HepG2 (cell line): ENCODE measurements around the gene TMC2. TPM values are rescaled to one million over a fixed set of nuclear protein-coding genes. Genes with fewer than 3 reads are reported as not detected.

Source experiments
- ATM ChIP-seq: fragments of 450-650 bp; IDR thresholded peaks from 2 replicates; pipeline ENCODE4 v1.7.1; 2017; ENCODE audit warnings: mild to moderate bottlenecking, borderline replicate concordance
- GPN1 ChIP-seq: sonication (generic); formaldehyde crosslinking; IDR thresholded peaks from 2 replicates; pipeline ENCODE4 v1.5.1; 2020; ENCODE audit warnings: missing genetic modification reagents, borderline replicate concordance
- HMG20B ChIP-seq: conservative IDR thresholded peaks from 2 replicates; pipeline ENCODE4 v1.6.1; 2016; ENCODE audit warnings: missing genetic modification reagents, missing compliant biosample characterization
- JUND ChIP-seq: sonication (generic); formaldehyde crosslinking; IDR thresholded peaks from 2 replicates; pipeline ENCODE4 v1.8.0; 2022; ENCODE audit warnings: mild to moderate bottlenecking, missing genetic modification reagents
- REST ChIP-seq, 2 experiments: IDR thresholded peaks; 2 replicates each; pipeline ENCODE4 v1.6.1; 2011 to 2012; ENCODE audit warnings: low read length in 2 of 2, borderline replicate concordance in 1 of 2, low read depth in 1 of 2, mild to moderate bottlenecking in 1 of 2, moderate library complexity in 1 of 2
- SNAPC4 ChIP-seq: sonication (generic); formaldehyde crosslinking; IDR thresholded peaks from 2 replicates; pipeline ENCODE4 v1.4.0; 2020; ENCODE audit warnings: mild to moderate bottlenecking, missing genetic modification reagents
- TERF1 ChIP-seq: sonication (generic); formaldehyde crosslinking; IDR thresholded peaks from 2 replicates; pipeline ENCODE4 v1.8.0; 2022; ENCODE audit warnings: mild to moderate bottlenecking, missing genetic modification reagents, moderate library complexity
- ZNF530 ChIP-seq: sonication (generic); formaldehyde crosslinking; IDR thresholded peaks from 2 replicates; pipeline ENCODE4 v1.5.0; 2020; ENCODE audit warnings: low read depth, mild to moderate bottlenecking, missing genetic modification reagents
- ZNF589 ChIP-seq: sonication (generic); formaldehyde crosslinking; conservative IDR thresholded peaks from 2 replicates; pipeline ENCODE4 v1.8.0; 2022; ENCODE audit warnings: mild to moderate bottlenecking, moderate library complexity, missing genetic modification reagents
- ZNF710 ChIP-seq: sonication (generic); formaldehyde crosslinking; IDR thresholded peaks from 2 replicates; pipeline ENCODE4 v1.5.0; 2020; ENCODE audit warnings: mild to moderate bottlenecking, missing genetic modification reagents, borderline replicate concordance
- ZNF850 ChIP-seq: sonication (generic); formaldehyde crosslinking; conservative IDR thresholded peaks from 2 replicates; pipeline ENCODE4 v1.9.0; 2021; ENCODE audit warnings: mild to moderate bottlenecking, missing genetic modification reagents
- polyA plus RNA-seq, 8 experiments: library from polyadenylated mRNA; depleted of rRNA in 3 of 8; stranded (reverse) in 7 of 8; unstranded in 1 of 8; fragments of >200 nt; fragmentation: Illumina TruSeq in 4 of 8; extraction: Trizol in 4 of 8; gene quantifications; 2 replicates each; pipeline versions ENCODE4 v1.2.1 to v1.2.3, GENCODE V29; 2011 to 2016; ENCODE audit warnings: low read depth in 4 of 8, missing spikeins in 1 of 8, mixed read lengths in 1 of 8; ENCODE audit not compliant: insufficient read depth in 1 of 8
- total RNA-seq, 5 experiments: library from RNA; depleted of rRNA; stranded (reverse); fragments of >200 nt; fragmentation: Illumina TruSeq; extraction: Trizol; gene quantifications; 2 replicates each; pipeline ENCODE4 v1.2.3, GENCODE V29; 2016; ENCODE audit warnings: low read depth in 1 of 5

The TMC2 gene
- total and polyA plus RNA-seq, 2 of the 13 experiments (the other 11 are each of a cell fraction or from before 2014, with no cell fraction given): not detected

- no peak for TF ChIP-seq SNAPC4 (CRISPR knock-in tag)
- no peak for TF ChIP-seq REST (IDR thresholded peaks at IDR 0.05; ENCODE audit: borderline replicate concordance in 1 of 2, low read depth in 1 of 2, low read length in 2 of 2)
- TF ChIP-seq ZNF589 (CRISPR knock-in tag): no peak
- TF ChIP-seq GPN1: no peak
- TF ChIP-seq ZNF530 (CRISPR knock-in tag): no peak
- peak; percentile 54; the same call in 1 of the 2 replicates for TF ChIP-seq ATM
- no peak for TF ChIP-seq TERF1 (CRISPR knock-in tag)
- TF ChIP-seq ZNF850 (CRISPR knock-in tag): no peak
- TF ChIP-seq JUND (CRISPR knock-in tag): no peak
- TF ChIP-seq HMG20B: no peak
- TF ChIP-seq ZNF710 (CRISPR knock-in tag): no peak
Observed at GRCh38 chr20:2516399-2516798, 20.0 kb upstream of the TMC2 start (continued).
